HG03432 (cell line): ENCODE data around the gene TSNAXIP1.
"Not testable (repeated sequence)": the region's sequence is repeated elsewhere in the genome, so short reads cannot be mapped to it uniquely, and the experiment has no call there.

ENCODE experiments used
- ATAC-seq: cut with Tn5 transposase; IDR thresholded peaks from one replicate; pipeline ENCODE4 v1.9.1; 2021; ENCODE audit warnings: mild to moderate bottlenecking, moderate library complexity; ENCODE audit not compliant: unreplicated experiment

Gene TSNAXIP1

DNA sequence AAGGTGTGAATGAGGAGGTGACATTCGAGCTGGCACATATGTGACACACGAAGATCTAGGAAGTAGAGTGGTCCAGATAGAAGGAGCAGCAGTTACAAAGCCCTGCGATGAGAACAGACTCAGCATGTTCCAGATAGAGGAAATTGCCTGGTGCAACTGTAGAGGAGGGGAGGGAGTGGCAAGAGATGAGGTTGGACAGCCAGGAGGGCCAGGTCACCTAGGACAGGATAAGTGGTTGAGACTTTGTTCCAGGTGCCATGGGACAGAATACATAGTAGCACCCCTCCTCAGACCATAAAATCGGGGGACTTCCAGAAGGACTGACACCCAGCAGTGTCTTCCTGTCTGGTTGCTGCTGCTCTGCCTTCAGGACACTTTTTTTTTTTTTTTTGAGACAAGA, 51.8 kb downstream of the TSNAXIP1 start:
- no peak for ATAC-seq

- no peak for ATAC-seq
These were observed 54.1 kb downstream of the TSNAXIP1 start for GRCh38 chr16:67860589-67861398.

GRCh38 chr16:67861877-67862276, 55.2 kb downstream of the TSNAXIP1 start:
- no peak for ATAC-seq

DNA sequence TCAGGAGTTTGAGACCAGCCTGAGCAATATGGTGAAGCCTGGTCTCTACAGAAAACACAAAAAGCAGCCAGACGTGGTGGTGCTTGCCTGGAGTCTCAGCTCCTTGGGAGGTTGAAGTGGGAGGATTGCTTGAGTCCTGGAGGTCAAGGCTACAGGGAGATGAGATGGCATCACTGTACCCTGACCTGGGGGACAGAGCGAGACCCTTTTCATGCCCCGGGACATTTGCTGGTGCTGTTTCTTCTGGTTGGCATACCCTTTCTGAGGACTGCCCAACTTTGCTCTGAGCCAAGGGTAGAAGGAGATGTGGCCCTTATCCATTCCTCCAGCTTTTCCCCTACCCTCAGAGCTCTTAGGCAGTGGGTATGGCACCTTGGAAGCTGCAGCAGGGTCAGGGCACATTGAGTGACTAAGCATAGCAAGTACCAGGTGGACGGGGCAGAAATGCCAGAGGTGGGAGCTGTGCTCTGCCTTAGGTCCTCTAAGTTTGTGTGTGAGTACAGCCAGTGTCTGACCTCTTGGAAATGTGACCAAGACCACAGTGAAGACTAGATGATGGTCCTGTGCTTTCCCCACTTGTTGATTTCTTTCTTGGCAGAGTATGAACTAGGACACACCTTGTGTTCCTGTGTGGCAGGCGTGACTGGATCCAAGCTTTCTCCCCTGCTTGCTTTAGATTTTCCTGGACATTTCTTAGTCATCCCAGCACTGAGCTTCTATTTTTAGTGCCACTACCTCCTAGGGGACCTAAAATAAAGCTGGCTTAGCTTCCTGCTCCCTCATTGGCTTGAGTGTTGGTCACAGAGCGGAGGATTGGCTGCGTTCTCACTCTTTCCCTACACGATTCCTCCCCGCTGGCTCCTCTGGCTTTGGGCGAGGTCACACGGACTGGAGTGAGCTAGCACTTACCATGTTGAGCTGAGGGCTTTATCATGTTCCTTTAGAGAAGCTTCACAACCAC, 56.2 kb downstream of the TSNAXIP1 start:
- ATAC-seq, result no peak

DNA sequence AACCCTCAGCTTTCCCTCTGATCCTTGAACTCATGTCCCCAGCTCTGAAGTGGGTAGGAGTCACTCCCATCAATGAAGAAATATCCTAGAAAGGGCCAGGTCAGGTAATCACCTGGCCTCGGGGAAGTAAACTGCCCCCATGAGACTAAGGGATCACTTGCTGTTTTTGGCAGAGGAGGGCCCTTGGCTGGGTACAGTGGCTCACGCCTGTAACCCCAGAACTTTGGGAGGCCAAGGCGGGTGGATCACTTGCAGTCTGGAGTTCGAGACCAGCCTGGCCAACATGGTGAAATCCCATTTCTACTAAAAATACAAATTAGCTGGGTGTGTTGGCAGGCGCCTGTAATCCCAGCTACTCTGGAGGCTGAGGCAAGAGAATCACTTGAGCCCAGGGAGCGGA, 57.4 kb downstream of the TSNAXIP1 start:
- ATAC-seq, result not testable (repeated sequence)

DNA sequence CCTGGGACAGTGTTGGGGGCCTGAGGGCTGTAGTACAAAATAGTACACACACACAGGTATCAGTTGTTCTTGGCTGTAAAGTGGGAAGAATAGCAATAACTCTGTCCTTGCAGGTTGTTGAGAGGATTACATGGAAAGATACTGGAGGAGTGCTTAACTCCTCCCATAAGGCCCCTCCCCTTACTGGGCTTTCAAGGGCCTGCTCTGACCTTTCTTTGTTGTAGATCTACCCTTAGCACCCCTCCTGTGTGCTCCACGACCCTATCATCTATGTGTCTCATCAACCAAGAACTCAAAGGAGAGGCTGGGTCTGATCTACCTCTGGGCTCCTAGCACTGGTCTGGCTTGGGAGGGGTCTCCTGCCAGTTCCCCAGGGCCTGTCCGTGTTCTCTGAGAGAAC, 57.9 kb downstream of the TSNAXIP1 start:
- no peak for ATAC-seq

- no peak for ATAC-seq
These were observed 58.6 kb downstream of the TSNAXIP1 start for GRCh38 chr16:67865318-67865717.

GRCh38 chr16:67868290-67868689, 61.6 kb downstream of the TSNAXIP1 start:
- no peak for ATAC-seq

DNA sequence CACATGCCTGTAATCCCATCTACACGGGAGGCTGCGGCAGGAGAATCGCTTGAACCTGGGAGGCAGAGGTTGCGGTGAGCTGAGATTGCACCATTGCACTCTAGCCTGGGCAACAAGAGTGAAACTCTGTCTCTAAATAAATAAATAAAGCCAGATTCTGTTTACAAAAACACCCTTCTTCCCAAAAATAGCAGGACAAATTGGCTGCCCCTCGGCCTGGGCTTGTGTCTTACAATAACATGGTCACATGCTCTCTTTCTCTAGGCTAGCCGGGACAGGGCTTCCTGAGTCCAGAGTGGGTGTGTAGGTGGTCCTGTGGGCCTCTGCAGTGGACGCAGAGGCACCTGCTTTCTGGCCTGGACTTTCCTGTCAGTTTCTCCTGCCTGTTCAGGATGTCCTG, 63.0 kb downstream of the TSNAXIP1 start:
- no peak for ATAC-seq

DNA sequence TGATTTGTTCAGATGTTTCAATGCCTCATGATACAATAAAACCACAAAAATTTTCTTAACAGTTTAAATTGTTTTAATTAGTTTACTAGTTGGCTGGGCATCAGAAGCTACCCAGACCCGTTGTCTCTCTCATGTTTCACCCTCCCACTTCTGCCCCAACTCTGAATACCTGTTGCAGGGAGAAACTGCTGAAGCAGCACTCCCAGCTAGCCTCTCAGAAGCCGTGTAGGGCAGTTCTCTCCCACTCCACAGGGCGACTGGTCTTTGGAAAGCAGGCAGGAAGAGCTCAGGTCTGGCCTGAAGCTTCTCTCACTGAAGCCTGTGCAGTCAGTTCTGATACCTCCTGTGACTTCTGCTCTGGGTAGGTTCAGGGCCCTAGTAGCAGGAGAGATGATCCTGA, 64.6 kb downstream of the TSNAXIP1 start:
- no peak for ATAC-seq

DNA sequence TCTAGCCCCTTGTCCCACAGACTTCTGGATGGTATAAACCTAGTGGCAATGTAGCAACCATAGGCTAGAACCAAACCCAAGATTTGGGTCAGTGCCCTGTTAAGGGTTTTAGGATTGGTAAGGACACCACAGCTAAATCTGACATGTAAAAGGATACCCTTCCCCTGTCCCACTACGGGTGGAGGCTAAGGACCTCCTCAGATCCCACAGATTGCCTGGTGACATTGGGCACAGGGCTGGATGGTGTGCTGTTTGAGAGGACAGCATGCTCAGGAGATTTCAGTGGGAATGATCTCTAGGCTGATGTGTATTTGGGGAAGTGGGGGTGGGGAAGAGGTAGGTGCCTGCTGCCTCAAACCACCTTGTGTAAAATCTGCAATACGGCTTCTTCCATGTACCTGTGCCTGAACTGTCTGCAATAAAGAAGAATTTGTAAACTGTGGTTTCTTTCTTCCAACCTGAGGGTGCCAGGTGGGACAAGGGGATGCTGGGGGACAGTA, 65.5 kb downstream of the TSNAXIP1 start:
- no peak for ATAC-seq

DNA sequence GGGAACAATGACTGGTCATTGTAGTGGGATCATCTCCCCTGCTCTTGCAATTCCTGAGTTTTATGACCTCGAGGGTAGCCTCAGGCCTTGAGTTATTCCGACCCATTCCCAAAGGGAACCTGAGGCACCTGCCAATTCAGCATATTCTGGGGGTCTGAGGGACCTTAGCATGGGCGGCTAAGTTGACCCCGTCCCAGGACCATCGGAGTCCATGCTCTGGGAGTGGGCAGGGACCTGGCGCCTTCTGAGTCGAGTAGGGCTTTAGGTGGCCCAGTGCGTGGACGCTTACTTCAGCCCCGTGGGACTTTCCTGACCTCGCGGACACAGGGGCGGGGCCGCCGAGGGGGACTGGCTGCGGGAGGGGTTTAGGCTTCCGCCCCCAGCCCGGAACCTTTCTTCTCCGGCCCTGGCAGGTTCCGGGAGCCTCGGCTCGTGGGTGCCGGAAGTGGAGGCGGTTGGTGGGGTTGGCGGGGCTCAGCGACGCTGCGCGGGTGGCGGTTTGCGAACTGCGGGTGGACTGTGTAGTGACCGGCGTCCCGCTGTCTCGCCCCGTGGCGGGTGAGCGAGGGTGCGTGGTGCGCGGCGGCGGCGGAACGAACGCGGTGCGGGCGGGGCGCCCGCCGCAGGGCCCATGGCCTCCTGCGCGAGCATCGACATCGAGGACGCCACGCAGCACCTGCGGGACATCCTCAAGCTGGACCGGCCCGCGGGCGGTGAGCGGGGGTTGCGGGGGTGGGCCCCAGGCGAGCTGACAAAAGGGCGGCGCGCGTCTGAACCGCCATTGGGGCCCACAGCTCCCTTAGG, 66.1 kb downstream of the TSNAXIP1 start, which contains the start of gene EDC4:
TSS of gene EDC4 (plus strand) at position 422 of the 804 bp plus-strand sequence. CDS start at position 632, 210 bp downstream.
- ATAC-seq, result peak; percentile 78

- ATAC-seq, result peak; percentile 32
These were observed 67.0 kb downstream of the TSNAXIP1 start for GRCh38 chr16:67873435-67874370.

- ATAC-seq, result no peak
These were observed 67.7 kb downstream of the TSNAXIP1 start for GRCh38 chr16:67874372-67874771.

DNA sequence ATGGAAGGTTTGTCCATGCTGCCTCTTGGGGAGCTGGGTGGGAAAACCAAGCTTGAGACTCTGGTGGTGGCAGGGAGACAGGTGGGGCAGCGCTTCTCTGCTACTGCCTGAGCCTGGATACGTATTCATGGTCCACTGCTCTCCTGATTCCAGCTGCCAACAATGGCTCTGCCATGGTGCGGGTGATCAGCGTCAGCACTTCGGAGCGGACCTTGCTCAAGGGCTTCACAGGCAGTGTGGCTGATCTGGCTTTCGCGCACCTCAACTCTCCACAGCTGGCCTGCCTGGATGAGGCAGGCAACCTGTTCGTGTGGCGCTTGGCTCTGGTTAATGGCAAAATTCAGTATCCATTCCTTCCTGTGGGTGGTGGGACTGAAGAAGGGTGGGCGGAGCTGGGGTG, 70.4 kb downstream of the TSNAXIP1 start:
- no peak for ATAC-seq
